Neural cell (in vitro differentiated cells): Measurements from ENCODE around the gene ACVR1. TPM values are rescaled to one million over a fixed set of nuclear protein-coding genes. Genes with fewer than 3 reads are reported as not detected.

Experiments used
- H2AFZ ChIP-seq: fragments of 200-600, 300-800 bp; sonication (generic), shearing (Covaris generic); 2 replicates; pipeline ENCODE4 v1.6.0; 2014; ENCODE audit warnings: low read depth, mild to moderate bottlenecking, antibody characterized with exemption, low read length, moderate library complexity
- H3F3A ChIP-seq: fragments of 200-600 bp; shearing (Covaris generic); 2 replicates; pipeline ENCODE4 v1.6.1; 2016; ENCODE audit warnings: mild to moderate bottlenecking, moderate library complexity, mixed read lengths, antibody characterized with exemption, low read length; ENCODE audit not compliant: insufficient read depth, poor library complexity, severe bottlenecking
- H3K27ac ChIP-seq: fragments of 200-600, 300-800 bp; sonication (generic), shearing (Covaris generic); 2 replicates; pipeline ENCODE4 v1.5.1; 2014; ENCODE audit warnings: mild to moderate bottlenecking, low read length, moderate library complexity
- H3K27me3 ChIP-seq: fragments of 300-800, 200-600 bp; sonication (generic), shearing (Covaris generic); 2 replicates; pipeline ENCODE4 v1.6.0; 2014; ENCODE audit warnings: mild to moderate bottlenecking, low read depth, low read length, moderate library complexity; ENCODE audit not compliant: insufficient read depth
- H3K36me3 ChIP-seq: fragments of 300-800, 200-600 bp; sonication (generic), shearing (Covaris generic); 2 replicates; pipeline ENCODE4 v1.5.1; 2014; ENCODE audit warnings: mild to moderate bottlenecking, antibody characterized with exemption, low read length, moderate library complexity; ENCODE audit not compliant: insufficient read depth
- H3K4me2 ChIP-seq: fragments of 300-800, 200-600 bp; sonication (generic), shearing (Covaris generic); 2 replicates; pipeline ENCODE4 v1.6.0; 2014; ENCODE audit warnings: mild to moderate bottlenecking, low read length
- H3K4me3 ChIP-seq: fragments of 300-800, 200-600 bp; sonication (generic), shearing (Covaris generic); 2 replicates; pipeline ENCODE4 v1.5.1; 2014; ENCODE audit warnings: mild to moderate bottlenecking, low read length, moderate library complexity
- H3K79me2 ChIP-seq: fragments of 200-600 bp; shearing (Covaris generic); replicated peaks from 2 replicates; pipeline ENCODE4 v1.6.0; 2014; ENCODE audit warnings: mild to moderate bottlenecking, low read length, moderate library complexity; ENCODE audit not compliant: insufficient read depth
- H3K9ac ChIP-seq: fragments of 300-800, 200-600 bp; sonication (generic), shearing (Covaris generic); 2 replicates; pipeline ENCODE4 v1.6.1; 2016; ENCODE audit warnings: mild to moderate bottlenecking, low read length, mixed read lengths
- H3K9me2 ChIP-seq: fragments of 200-600 bp; shearing (Covaris generic); 2 replicates; pipeline ENCODE4 v1.6.1; 2016; ENCODE audit warnings: mild to moderate bottlenecking, low read length, mixed read lengths; ENCODE audit not compliant: insufficient read depth
- H3K9me3 ChIP-seq: fragments of 200-600, 300-800 bp; sonication (generic), shearing (Covaris generic); 2 replicates; pipeline ENCODE4 v1.6.1; 2016; ENCODE audit warnings: mild to moderate bottlenecking, mixed run types, low read length, moderate library complexity, mixed read lengths
- H4K20me1 ChIP-seq: fragments of 200-600 bp; shearing (Covaris generic); 2 replicates; pipeline ENCODE4 v1.6.1; 2016; ENCODE audit warnings: mild to moderate bottlenecking, mixed run types; ENCODE audit not compliant: insufficient read depth
- EP300 ChIP-seq: fragments of 450-650 bp; conservative IDR thresholded peaks from 2 replicates; pipeline ENCODE4 v1.6.1; 2014; ENCODE audit warnings: antibody characterized with exemption, mild to moderate bottlenecking, moderate library complexity; ENCODE audit not compliant: poor library complexity, severe bottlenecking
- EZH2 ChIP-seq: fragments of 200-600, 300-800 bp; shearing (Covaris generic), sonication (generic); IDR thresholded peaks from 2 replicates; pipeline ENCODE4 v1.6.1; 2014; ENCODE audit warnings: antibody characterized with exemption, low read length, borderline replicate concordance, mild to moderate bottlenecking; ENCODE audit not compliant: insufficient read depth, poor library complexity, severe bottlenecking
- MXI1 ChIP-seq: fragments of 450-650 bp; conservative IDR thresholded peaks from 2 replicates; pipeline ENCODE4 v1.6.1; 2014; ENCODE audit warnings: antibody characterized with exemption, mild to moderate bottlenecking; ENCODE audit not compliant: poor library complexity, severe bottlenecking
- POLR2AphosphoS5 ChIP-seq: IDR thresholded peaks from 2 replicates; pipeline ENCODE4 v1.6.1; 2012
- RAD21 ChIP-seq: fragments of 450-650 bp; conservative IDR thresholded peaks from 2 replicates; pipeline ENCODE4 v1.6.1; 2014; ENCODE audit warnings: antibody characterized with exemption, mild to moderate bottlenecking, moderate library complexity
- SMC3 ChIP-seq: fragments of 450-650 bp; conservative IDR thresholded peaks from 2 replicates; pipeline ENCODE4 v1.6.1; 2014; ENCODE audit warnings: antibody characterized with exemption, mild to moderate bottlenecking, moderate library complexity; ENCODE audit not compliant: poor library complexity
- TAF1 ChIP-seq: IDR thresholded peaks from 2 replicates; pipeline ENCODE4 v1.6.1; 2012; ENCODE audit warnings: low read depth
- polyA plus RNA-seq: library from polyadenylated mRNA; depleted of rRNA; stranded (reverse); fragments of >200 nt; gene quantifications from 2 replicates; pipeline ENCODE4 v1.2.3, GENCODE V29; 2014
- TF ChIP-seq, protein P1 (sequence below): IDR thresholded peaks from 2 replicates; pipeline ENCODE4 v1.6.1; 2012; ENCODE audit warnings: borderline replicate concordance
- TF ChIP-seq, protein P2 (sequence below): fragments of 450-650 bp; IDR thresholded peaks from 2 replicates; pipeline ENCODE4 v1.5.1; 2014; ENCODE audit warnings: antibody characterized with exemption, mild to moderate bottlenecking, moderate library complexity; ENCODE audit not compliant: poor library complexity, severe bottlenecking

Gene ACVR1
- polyA plus RNA-seq, 1 donor from 2014 or later, result 4.0 TPM

DNA sequence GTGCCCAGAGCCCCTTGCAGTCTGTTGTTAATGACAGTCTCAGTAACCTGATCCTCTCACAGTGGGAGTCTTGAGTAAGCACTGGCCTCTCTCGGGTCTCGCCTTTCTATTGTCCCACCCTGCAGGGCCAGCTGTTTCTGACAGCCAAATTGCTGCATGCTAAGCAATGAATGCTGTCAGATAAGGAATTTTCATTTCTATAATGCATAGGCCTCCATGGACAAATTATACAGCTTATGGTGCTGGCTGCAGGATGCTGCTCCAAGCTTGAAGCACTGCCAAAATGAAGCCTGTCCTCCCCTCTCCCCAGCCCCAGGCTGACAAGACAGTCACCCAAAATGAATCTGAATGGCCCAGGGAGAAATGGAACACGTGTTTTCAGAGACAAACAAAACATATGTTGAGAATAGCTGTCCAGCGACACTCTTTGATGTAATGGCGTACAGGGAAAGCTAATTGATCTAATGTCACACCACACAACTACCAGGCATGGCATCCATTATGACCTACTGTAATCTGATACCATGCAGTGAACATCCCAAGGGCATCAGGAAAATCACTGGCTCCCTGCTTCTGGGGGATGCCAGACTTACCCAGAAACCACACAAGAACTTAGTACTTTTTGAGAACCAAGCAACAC is 36.8 kb downstream of the ACVR1 start:
- Histone ChIP-seq H3K36me3 (no peaks in the 10 kb centered on the region), H3K79me2 (no peaks in the 10 kb centered on the region), H3K9me2 (no peaks in the 10 kb centered on the region), H3K9ac (peak overlapping the region; percentile 39), H3K4me3 (peak overlapping the region; percentile 45), H4K20me1 (no peaks in the 10 kb centered on the region), H2AFZ (no peak overlapping the region), H3K4me2 (peak overlapping the region; percentile 60), H3K27ac (peak overlapping the region; percentile 70), H3K27me3 (no peaks in the 10 kb centered on the region), H3F3A (peaks cover 10% of the 10 kb centered on the region), H3K9me3 (no peaks in the 10 kb centered on the region)
- TF ChIP-seq RAD21 (no peak), MXI1 (peak; percentile 10), POLR2AphosphoS5 (peak; percentile 93), TAF1 (peak; percentile 18), EZH2 (no peak), SMC3 (no peak), EP300 (peak; percentile 89)
- TF ChIP-seq, protein P1, sequence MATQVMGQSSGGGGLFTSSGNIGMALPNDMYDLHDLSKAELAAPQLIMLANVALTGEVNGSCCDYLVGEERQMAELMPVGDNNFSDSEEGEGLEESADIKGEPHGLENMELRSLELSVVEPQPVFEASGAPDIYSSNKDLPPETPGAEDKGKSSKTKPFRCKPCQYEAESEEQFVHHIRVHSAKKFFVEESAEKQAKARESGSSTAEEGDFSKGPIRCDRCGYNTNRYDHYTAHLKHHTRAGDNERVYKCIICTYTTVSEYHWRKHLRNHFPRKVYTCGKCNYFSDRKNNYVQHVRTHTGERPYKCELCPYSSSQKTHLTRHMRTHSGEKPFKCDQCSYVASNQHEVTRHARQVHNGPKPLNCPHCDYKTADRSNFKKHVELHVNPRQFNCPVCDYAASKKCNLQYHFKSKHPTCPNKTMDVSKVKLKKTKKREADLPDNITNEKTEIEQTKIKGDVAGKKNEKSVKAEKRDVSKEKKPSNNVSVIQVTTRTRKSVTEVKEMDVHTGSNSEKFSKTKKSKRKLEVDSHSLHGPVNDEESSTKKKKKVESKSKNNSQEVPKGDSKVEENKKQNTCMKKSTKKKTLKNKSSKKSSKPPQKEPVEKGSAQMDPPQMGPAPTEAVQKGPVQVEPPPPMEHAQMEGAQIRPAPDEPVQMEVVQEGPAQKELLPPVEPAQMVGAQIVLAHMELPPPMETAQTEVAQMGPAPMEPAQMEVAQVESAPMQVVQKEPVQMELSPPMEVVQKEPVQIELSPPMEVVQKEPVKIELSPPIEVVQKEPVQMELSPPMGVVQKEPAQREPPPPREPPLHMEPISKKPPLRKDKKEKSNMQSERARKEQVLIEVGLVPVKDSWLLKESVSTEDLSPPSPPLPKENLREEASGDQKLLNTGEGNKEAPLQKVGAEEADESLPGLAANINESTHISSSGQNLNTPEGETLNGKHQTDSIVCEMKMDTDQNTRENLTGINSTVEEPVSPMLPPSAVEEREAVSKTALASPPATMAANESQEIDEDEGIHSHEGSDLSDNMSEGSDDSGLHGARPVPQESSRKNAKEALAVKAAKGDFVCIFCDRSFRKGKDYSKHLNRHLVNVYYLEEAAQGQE, result peak; percentile 29
- TF ChIP-seq, protein P2, sequence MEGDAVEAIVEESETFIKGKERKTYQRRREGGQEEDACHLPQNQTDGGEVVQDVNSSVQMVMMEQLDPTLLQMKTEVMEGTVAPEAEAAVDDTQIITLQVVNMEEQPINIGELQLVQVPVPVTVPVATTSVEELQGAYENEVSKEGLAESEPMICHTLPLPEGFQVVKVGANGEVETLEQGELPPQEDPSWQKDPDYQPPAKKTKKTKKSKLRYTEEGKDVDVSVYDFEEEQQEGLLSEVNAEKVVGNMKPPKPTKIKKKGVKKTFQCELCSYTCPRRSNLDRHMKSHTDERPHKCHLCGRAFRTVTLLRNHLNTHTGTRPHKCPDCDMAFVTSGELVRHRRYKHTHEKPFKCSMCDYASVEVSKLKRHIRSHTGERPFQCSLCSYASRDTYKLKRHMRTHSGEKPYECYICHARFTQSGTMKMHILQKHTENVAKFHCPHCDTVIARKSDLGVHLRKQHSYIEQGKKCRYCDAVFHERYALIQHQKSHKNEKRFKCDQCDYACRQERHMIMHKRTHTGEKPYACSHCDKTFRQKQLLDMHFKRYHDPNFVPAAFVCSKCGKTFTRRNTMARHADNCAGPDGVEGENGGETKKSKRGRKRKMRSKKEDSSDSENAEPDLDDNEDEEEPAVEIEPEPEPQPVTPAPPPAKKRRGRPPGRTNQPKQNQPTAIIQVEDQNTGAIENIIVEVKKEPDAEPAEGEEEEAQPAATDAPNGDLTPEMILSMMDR, result no peak

DNA sequence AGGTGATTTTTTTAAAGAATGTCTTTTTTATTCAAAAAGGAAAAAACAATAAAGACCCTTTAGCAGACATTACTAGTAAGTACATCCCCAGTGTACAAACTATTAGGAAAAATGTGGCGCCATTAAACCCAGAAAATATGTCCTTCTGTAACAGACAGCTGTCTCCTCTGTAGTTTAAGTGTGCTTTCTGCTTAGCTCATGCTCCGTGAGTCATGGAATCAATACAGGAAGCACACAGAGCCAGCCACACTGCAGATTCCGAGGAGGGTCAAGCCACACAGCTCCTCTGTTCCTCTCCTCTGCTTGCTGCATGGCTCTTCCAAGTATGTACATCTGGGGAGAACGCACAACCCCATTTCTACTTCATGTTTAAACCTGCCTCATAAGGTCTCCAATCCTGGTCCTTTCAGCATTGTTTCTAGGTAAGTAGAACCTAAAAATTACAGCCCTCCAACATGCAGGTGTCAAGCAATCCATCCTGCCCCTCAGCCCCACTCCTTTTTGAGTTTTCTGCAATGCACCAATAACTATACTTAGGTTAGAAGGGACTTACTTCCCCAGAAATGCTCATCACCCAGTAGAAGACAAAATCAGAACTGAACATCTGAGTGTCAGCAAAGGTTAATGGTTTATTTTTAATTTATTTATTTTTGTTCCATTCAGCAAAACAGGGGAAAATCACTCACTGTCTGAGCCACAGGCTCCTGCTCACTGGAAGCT is 37.5 kb downstream of the ACVR1 start:
- Histone ChIP-seq H3K9ac (peak overlapping the region; percentile 39), H3K4me2 (peak overlapping the region; percentile 60), H3K27ac (peak overlapping the region; percentile 70), H3K27me3 (no peaks in the 10 kb centered on the region), H3K9me3 (no peaks in the 10 kb centered on the region), H4K20me1 (no peaks in the 10 kb centered on the region), H3K79me2 (no peaks in the 10 kb centered on the region), H3F3A (peaks cover 10% of the 10 kb centered on the region), H2AFZ (no peak overlapping the region), H3K4me3 (peak overlapping the region; percentile 45), H3K9me2 (no peaks in the 10 kb centered on the region), H3K36me3 (no peaks in the 10 kb centered on the region)
- TF ChIP-seq EZH2 (no peak), POLR2AphosphoS5 (peak; percentile 32), MXI1 (peak; percentile 22)
